A549 (cell line): ENCODE results near the gene SELENOO. TPM values are rescaled to one million over a fixed set of nuclear protein-coding genes. Genes with fewer than 3 reads are reported as not detected.

Experiments used
- ATAC-seq, 2 experiments: fragments of 200-7000 bp in 1 of 2; fragments of >200 bp in 1 of 2; cut with Nextera tagmentation in 1 of 2; cut with Tn5 transposase in 1 of 2; 3 replicates each; pipeline versions ENCODE4 v1.8.0 to v1.9.1; 2018 to 2020; ENCODE audit warnings: mild to moderate bottlenecking in 1 of 2, moderate library complexity in 1 of 2
- CTCF ChIA-PET: fragments of 300-600 bp; sonication (Branson Sonifier 250); formaldehyde crosslinking; extraction: SDS; loops from one replicate; lab custom pipeline; 2021; ENCODE audit warnings: antibody characterized with exemption, inconsistent platforms; lab: Yijun Ruan, JAX
- POLR2A ChIA-PET: fragments of 350-600 bp; formaldehyde crosslinking; extraction: SDS; loops from one replicate; lab custom pipeline; 2021; ENCODE audit warnings: antibody characterized with exemption, inconsistent platforms; lab: Yijun Ruan, JAX
- DNase-seq, 2 experiments: peaks; one replicate each; pipeline versions ENCODE4 v3.0.0 to v3.0.0-alpha.2; 2011 to 2016; ENCODE audit warnings: low read depth in 1 of 2, low spot score in 1 of 2
- FAIRE-seq: peaks from 2 replicates; lab custom pipeline; 2011; peaks lifted over from hg19 to GRCh38; lab: Jason Lieb, UNC
- H3K27ac ChIP-seq, 2 experiments: fragments of >200 bp; sonication (Bioruptor Twin); formaldehyde crosslinking; 3 replicates each; pipeline ENCODE4 v1.5.1; 2016 to 2017
- H3K4me1 ChIP-seq: fragments of >200 bp; sonication (Bioruptor Twin); formaldehyde crosslinking; 3 replicates; pipeline ENCODE4 v1.6.1; 2016
- H3K4me2 ChIP-seq: fragments of >200 bp; sonication (Bioruptor Twin); formaldehyde crosslinking; 3 replicates; pipeline ENCODE4 v1.6.1; 2016
- H3K4me3 ChIP-seq: fragments of >200 bp; sonication (Bioruptor Twin); formaldehyde crosslinking; 3 replicates; pipeline ENCODE4 v1.5.1; 2016
- H3K9me3 ChIP-seq: fragments of >200 bp; sonication (Bioruptor Twin); formaldehyde crosslinking; 3 replicates; pipeline ENCODE4 v1.6.1; 2016
- CBX2 ChIP-seq: fragments of 200-600 bp; sonication (generic); IDR thresholded peaks from 2 replicates; pipeline ENCODE4 v1.6.1; 2016; ENCODE audit warnings: low read depth, mild to moderate bottlenecking, borderline replicate concordance
- CHD4 ChIP-seq: fragments of 200-600 bp; sonication (generic); IDR thresholded peaks from 2 replicates; pipeline ENCODE4 v1.6.1; 2016; ENCODE audit warnings: antibody characterized with exemption, mild to moderate bottlenecking, borderline replicate concordance
- EHF ChIP-seq: fragments of 250-450 bp; sonication (Bioruptor Pico); IDR thresholded peaks from 2 replicates; pipeline ENCODE4 v1.5.0; 2020; ENCODE audit warnings: mild to moderate bottlenecking
- FOSB ChIP-seq: fragments of 250-450 bp; sonication (Bioruptor Pico); IDR thresholded peaks from 2 replicates; pipeline ENCODE4 v1.5.0; 2020; ENCODE audit warnings: mild to moderate bottlenecking, moderate library complexity
- FOSL2 ChIP-seq, 2 experiments: fragments of 450-650 bp in 1 of 2; fragments of >200 bp in 1 of 2; sonication (Bioruptor Twin) in 1 of 2; formaldehyde crosslinking; IDR thresholded peaks; 2 replicates each; pipeline versions ENCODE4 v1.5.0 to v1.6.1; 2016 to 2020; ENCODE audit warnings: mild to moderate bottlenecking in 1 of 2, moderate library complexity in 1 of 2
- FOXS1 ChIP-seq: fragments of 250-450 bp; sonication (Bioruptor Pico); IDR thresholded peaks from 2 replicates; pipeline ENCODE4 v1.5.0; 2020; ENCODE audit warnings: mild to moderate bottlenecking, moderate library complexity
- GATA3 ChIP-seq: IDR thresholded peaks from 2 replicates; pipeline ENCODE4 v1.6.1; 2012; ENCODE audit warnings: borderline replicate concordance
- HDAC2 ChIP-seq: fragments of 200-600 bp; sonication (generic); IDR thresholded peaks from 2 replicates; pipeline ENCODE4 v1.6.1; 2016
- JUN ChIP-seq, 2 experiments: fragments of >200 bp; sonication (Bioruptor Twin); formaldehyde crosslinking; IDR thresholded peaks; 2 replicates in 1 of 2; 3 replicates in 1 of 2; pipeline ENCODE4 v1.6.1; 2016 to 2017
- JUNB ChIP-seq: fragments of >200 bp; sonication (Bioruptor Twin); formaldehyde crosslinking; IDR thresholded peaks from 2 replicates; pipeline ENCODE4 v1.6.1; 2016
- KDM5A ChIP-seq: fragments of 200-600 bp; sonication (generic); IDR thresholded peaks from 2 replicates; pipeline ENCODE4 v1.6.1; 2016; ENCODE audit warnings: antibody characterized with exemption, mild to moderate bottlenecking
- MAZ ChIP-seq: fragments of 150-350 bp; IDR thresholded peaks from 2 replicates; pipeline ENCODE4 v1.6.1; 2014; ENCODE audit warnings: antibody characterized with exemption, low read depth, low read length, borderline replicate concordance
- MYC ChIP-seq: IDR thresholded peaks from 2 replicates; pipeline ENCODE4 v1.6.1; 2012; ENCODE audit warnings: mild to moderate bottlenecking, inconsistent platforms, low read length, improper control_type of control experiment, borderline replicate concordance
- PHF8 ChIP-seq: fragments of 200-600 bp; sonication (generic); IDR thresholded peaks from 2 replicates; pipeline ENCODE4 v1.6.1; 2016; ENCODE audit warnings: low read depth, mild to moderate bottlenecking, antibody characterized with exemption, moderate library complexity, borderline replicate concordance
- POLR2A ChIP-seq: IDR thresholded peaks from 2 replicates; pipeline ENCODE4 v1.6.1; 2012; ENCODE audit warnings: mild to moderate bottlenecking, low read length
- RCOR1 ChIP-seq: fragments of 150-350 bp; IDR thresholded peaks from 2 replicates; pipeline ENCODE4 v1.6.1; 2014; ENCODE audit warnings: antibody characterized with exemption, low read length, low read depth
- RNF2 ChIP-seq: fragments of 200-600 bp; sonication (generic); IDR thresholded peaks from 2 replicates; pipeline ENCODE4 v1.6.1; 2016; ENCODE audit warnings: low read depth, mild to moderate bottlenecking, antibody characterized with exemption, moderate library complexity, borderline replicate concordance
- SMC3 ChIP-seq: fragments of >200 bp; sonication (Bioruptor Twin); formaldehyde crosslinking; IDR thresholded peaks from 3 replicates; pipeline ENCODE4 v1.6.1; 2018; ENCODE audit warnings: inconsistent platforms
- SREBF2 ChIP-seq: fragments of 450-650 bp; IDR thresholded peaks from 2 replicates; pipeline ENCODE4 v1.6.1; 2014; ENCODE audit warnings: mild to moderate bottlenecking, moderate library complexity
- TFCP2L1 ChIP-seq: fragments of 250-450 bp; sonication (Bioruptor Pico); IDR thresholded peaks from 2 replicates; pipeline ENCODE4 v1.5.0; 2021; ENCODE audit warnings: mild to moderate bottlenecking
- ZNF302 ChIP-seq: fragments of 250-450 bp; sonication (Bioruptor Pico); IDR thresholded peaks from 2 replicates; pipeline ENCODE4 v1.9.0; 2021; ENCODE audit warnings: inconsistent platforms, mild to moderate bottlenecking, moderate library complexity
- ZSCAN20 ChIP-seq: fragments of 250-450 bp; sonication (Bioruptor Pico); IDR thresholded peaks from 2 replicates; pipeline ENCODE4 v1.8.0; 2022; ENCODE audit warnings: mild to moderate bottlenecking, moderate library complexity
- WGBS: methylation state at CpG from one replicate; pipeline ENCODE4 v1.1.6; 2017; ENCODE audit errors: missing lambda C conversion rate; 5-methylcytosine and 5-hydroxymethylcytosine counted together
- polyA minus RNA-seq: library from RNA; depleted of rRNA, polyadenylated mRNA; stranded (reverse); fragments of >200 nt; gene quantifications from 2 replicates; pipeline ENCODE4 v1.2.3, GENCODE V29; 2011; rRNA and poly(A)+ RNA removed
- polyA plus RNA-seq, 4 experiments: library from polyadenylated mRNA; depleted of rRNA in 3 of 4; stranded (reverse); fragments of >200 nt; fragmentation: RNase III in 1 of 4; extraction: RNeasy Plus Mini Kit Qiagen cat#74134 plus additional on column Dnase treatment in 1 of 4; gene quantifications; 2 replicates in 3 of 4; 3 replicates in 1 of 4; pipeline ENCODE4 v1.2.3, GENCODE V29; 2011 to 2017
- TF ChIP-seq, protein P1 (sequence below): IDR thresholded peaks from 2 replicates; pipeline ENCODE4 v1.6.1; 2012
- TF ChIP-seq, protein P2 (sequence below): fragments of >200 bp; sonication (Bioruptor Twin); formaldehyde crosslinking; IDR thresholded peaks from 2 replicates; pipeline ENCODE4 v1.6.1; 2016
- TF ChIP-seq, protein P3 (sequence below): IDR thresholded peaks from 2 replicates; pipeline ENCODE4 v1.6.1; 2012; ENCODE audit warnings: low read depth, borderline replicate concordance
- TF ChIP-seq, protein P4 (sequence below): fragments of >200 bp; sonication (Bioruptor Twin); formaldehyde crosslinking; IDR thresholded peaks from 3 replicates; pipeline ENCODE4 v1.6.1; 2016

The SELENOO gene, protein sequence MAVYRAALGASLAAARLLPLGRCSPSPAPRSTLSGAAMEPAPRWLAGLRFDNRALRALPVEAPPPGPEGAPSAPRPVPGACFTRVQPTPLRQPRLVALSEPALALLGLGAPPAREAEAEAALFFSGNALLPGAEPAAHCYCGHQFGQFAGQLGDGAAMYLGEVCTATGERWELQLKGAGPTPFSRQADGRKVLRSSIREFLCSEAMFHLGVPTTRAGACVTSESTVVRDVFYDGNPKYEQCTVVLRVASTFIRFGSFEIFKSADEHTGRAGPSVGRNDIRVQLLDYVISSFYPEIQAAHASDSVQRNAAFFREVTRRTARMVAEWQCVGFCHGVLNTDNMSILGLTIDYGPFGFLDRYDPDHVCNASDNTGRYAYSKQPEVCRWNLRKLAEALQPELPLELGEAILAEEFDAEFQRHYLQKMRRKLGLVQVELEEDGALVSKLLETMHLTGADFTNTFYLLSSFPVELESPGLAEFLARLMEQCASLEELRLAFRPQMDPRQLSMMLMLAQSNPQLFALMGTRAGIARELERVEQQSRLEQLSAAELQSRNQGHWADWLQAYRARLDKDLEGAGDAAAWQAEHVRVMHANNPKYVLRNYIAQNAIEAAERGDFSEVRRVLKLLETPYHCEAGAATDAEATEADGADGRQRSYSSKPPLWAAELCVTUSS
- polyA plus RNA-seq (2011; rRNA removed) (7.8 and 8.1 TPM in 2 replicates), polyA plus RNA-seq (2017; fragmentation: RNase III; extraction: RNeasy Plus Mini Kit Qiagen cat#74134 plus additional on column Dnase treatment) (11.3 to 14.7 TPM (median 13.7 TPM) in 3 replicates), polyA minus RNA-seq (4.0 and 7.8 TPM in 2 replicates)
- polyA plus RNA-seq (2012; cell fraction: cytosol; rRNA removed), result 25.8 and 31.2 TPM in 2 replicates
- polyA plus RNA-seq (2012; cell fraction: nucleus; rRNA removed), result 128 and 152 TPM in 2 replicates

DNA sequence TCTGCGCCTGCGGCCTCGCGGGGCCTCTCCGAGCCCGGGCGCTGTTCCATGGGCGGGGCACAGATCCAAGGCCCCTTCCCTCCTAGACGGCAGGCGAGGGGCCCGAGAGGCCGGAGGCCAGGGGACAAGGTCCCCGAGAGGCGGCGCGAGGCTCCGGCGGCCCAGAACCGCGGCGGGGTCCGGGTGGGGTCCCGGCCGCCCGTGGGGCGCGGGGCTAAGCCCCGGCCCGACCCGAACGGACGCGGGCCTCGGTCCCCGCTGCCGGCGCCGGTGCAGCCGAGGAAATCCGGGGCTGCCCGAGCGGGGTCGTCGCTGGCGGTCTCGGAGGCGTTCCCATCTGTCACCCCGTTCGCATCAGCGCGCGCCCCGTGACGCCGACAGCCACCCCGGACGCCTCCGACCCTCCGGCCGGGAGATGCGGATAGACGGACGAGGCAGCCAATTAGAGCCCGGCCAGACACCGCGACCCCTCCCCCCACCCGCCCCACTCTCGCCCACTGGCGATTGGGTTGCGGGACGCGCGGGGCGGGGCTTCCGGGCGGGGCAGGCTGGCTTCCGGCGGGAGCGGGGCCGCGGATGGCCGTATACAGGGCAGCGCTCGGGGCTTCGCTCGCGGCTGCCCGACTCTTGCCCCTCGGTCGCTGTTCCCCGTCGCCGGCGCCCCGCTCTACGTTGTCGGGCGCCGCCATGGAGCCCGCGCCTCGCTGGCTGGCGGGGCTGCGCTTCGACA lies at the start of gene SELENOO:
SELENOO (plus strand) TSS at position 551 of the 730 bp plus-strand sequence; CDS start at position 577, 26 bp downstream.
- H3K4me2 ChIP-seq, result peak within 1 kb of the TSS; percentile 88
- DNase-seq, result peak; percentile 83 to 93
- ATAC-seq, result peak; percentile 86 to 95
- ChIA-PET CTCF (no interaction called here), POLR2A (no interaction called here)
- no peaks in the 10 kb centered on the region for H3K4me1 ChIP-seq
- no CpG with 5 or more reads among the region's 105 CpGs for WGBS
- TF ChIP-seq TFCP2L1 (CRISPR knock-in tag) (no peak), PHF8 (no peak), POLR2A (peak; percentile 73), FOSB (CRISPR knock-in tag) (no peak), RNF2 (0 out of 2 replicates have a peak, but pooled peaks have one; percentile 54), GATA3 (no peak), CBX2 (no peak), EHF (CRISPR knock-in tag) (no peak), FOXS1 (no peak), MAZ (no peak), MYC (no peak), RCOR1 (no peak), JUN (IDR thresholded peaks at IDR 0.05) (peak in 1 of 2 experiments; percentile 70; a peak in 2 of 5 replicates), KDM5A (no peak), SMC3 (no peak), HDAC2 (no peak), ZNF302 (CRISPR knock-in tag) (no peak), ZSCAN20 (CRISPR knock-in tag) (no peak), JUNB (no peak), FOSL2 (IDR thresholded peaks at IDR 0.05) (no peak), FOSL2 (CRISPR knock-in tag; IDR thresholded peaks at IDR 0.05) (no peak), CHD4 (no peak), SREBF2 (no peak)
- TF ChIP-seq, protein P1, sequence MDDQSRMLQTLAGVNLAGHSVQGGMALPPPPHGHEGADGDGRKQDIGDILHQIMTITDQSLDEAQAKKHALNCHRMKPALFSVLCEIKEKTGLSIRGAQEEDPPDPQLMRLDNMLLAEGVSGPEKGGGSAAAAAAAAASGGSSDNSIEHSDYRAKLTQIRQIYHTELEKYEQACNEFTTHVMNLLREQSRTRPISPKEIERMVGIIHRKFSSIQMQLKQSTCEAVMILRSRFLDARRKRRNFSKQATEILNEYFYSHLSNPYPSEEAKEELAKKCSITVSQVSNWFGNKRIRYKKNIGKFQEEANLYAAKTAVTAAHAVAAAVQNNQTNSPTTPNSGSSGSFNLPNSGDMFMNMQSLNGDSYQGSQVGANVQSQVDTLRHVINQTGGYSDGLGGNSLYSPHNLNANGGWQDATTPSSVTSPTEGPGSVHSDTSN, result peak; percentile 89
- TF ChIP-seq, protein P2, sequence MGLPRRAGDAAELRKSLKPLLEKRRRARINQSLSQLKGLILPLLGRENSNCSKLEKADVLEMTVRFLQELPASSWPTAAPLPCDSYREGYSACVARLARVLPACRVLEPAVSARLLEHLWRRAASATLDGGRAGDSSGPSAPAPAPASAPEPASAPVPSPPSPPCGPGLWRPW, result no peak
- TF ChIP-seq, protein P3, sequence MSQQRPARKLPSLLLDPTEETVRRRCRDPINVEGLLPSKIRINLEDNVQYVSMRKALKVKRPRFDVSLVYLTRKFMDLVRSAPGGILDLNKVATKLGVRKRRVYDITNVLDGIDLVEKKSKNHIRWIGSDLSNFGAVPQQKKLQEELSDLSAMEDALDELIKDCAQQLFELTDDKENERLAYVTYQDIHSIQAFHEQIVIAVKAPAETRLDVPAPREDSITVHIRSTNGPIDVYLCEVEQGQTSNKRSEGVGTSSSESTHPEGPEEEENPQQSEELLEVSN, result peak; percentile 38; the same call in 1 of the 2 replicates
- TF ChIP-seq, protein P4, sequence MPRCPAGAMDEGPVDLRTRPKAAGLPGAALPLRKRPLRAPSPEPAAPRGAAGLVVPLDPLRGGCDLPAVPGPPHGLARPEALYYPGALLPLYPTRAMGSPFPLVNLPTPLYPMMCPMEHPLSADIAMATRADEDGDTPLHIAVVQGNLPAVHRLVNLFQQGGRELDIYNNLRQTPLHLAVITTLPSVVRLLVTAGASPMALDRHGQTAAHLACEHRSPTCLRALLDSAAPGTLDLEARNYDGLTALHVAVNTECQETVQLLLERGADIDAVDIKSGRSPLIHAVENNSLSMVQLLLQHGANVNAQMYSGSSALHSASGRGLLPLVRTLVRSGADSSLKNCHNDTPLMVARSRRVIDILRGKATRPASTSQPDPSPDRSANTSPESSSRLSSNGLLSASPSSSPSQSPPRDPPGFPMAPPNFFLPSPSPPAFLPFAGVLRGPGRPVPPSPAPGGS, result peak; percentile 46; the same call in 1 of the 3 replicates
- peaks cover 10% of the 10 kb centered on the region; the same call in 2 of the 3 replicates for H3K9me3 ChIP-seq
- peak within 1 kb of the TSS; percentile 95 for H3K4me3 ChIP-seq
- no peak for FAIRE-seq
- peak within 1 kb of the TSS; percentile 93 to 99 for H3K27ac ChIP-seq
